ENCODE data around the gene IGSF21.

IGSF21 gene

GRCh38 chr1:18247151-18247550, 139.6 kb downstream of the IGSF21 start:
- Histone ChIP-seq H3K36me3 (ENCODE audit: insufficient read depth) (no peaks in the 10 kb centered on the region), H4K20me1 (ENCODE audit: insufficient read depth) (no peaks in the 10 kb centered on the region), H3K9ac (no peak overlapping the region), H3K27ac (no peak overlapping the region), H3K4me1 (ENCODE audit: low read depth, poor library complexity, severe bottlenecking) (no peaks in the 10 kb centered on the region), H3K79me2 (ENCODE audit: insufficient read depth, low read depth) (no peaks in the 10 kb centered on the region), H3K4me2 (no peak overlapping the region), H3K27me3 (ENCODE audit: insufficient read depth, low read depth) (no peaks in the 10 kb centered on the region), H3K4me3 (IDR thresholded peaks at IDR 0.05; ENCODE audit: insufficient read depth, low read depth, low read length) (no peak overlapping the region), H2AFZ (ENCODE audit: low read depth) (no peak overlapping the region)
- no peak for TF ChIP-seq CTCF (conservative IDR thresholded peaks at IDR 0.05; ENCODE audit: low read depth, low read length)

GRCh38 chr1:18249631-18250030, 142.0 kb downstream of the IGSF21 start:
- H3K4me2 ChIP-seq: no peak overlapping the region
- no peak overlapping the region for H3K27ac ChIP-seq
- no peak overlapping the region for H3K9ac ChIP-seq
- no peak overlapping the region for H2AFZ ChIP-seq (ENCODE audit: low read depth)
- no peaks in the 10 kb centered on the region for H3K4me1 ChIP-seq (ENCODE audit: low read depth, poor library complexity, severe bottlenecking)
- no peaks in the 10 kb centered on the region for H3K36me3 ChIP-seq (ENCODE audit: insufficient read depth)
- no peak for TF ChIP-seq CTCF (conservative IDR thresholded peaks at IDR 0.05; ENCODE audit: low read depth, low read length)
- no peaks in the 10 kb centered on the region for H4K20me1 ChIP-seq (ENCODE audit: insufficient read depth)
- no peaks in the 10 kb centered on the region for H3K27me3 ChIP-seq (ENCODE audit: insufficient read depth, low read depth)
- H3K79me2 ChIP-seq (ENCODE audit: insufficient read depth, low read depth): no peaks in the 10 kb centered on the region
- H3K4me3 ChIP-seq (IDR thresholded peaks at IDR 0.05; ENCODE audit: insufficient read depth, low read depth, low read length): no peak overlapping the region

- Histone ChIP-seq H4K20me1 (ENCODE audit: insufficient read depth) (no peaks in the 10 kb centered on the region), H2AFZ (ENCODE audit: low read depth) (no peak overlapping the region), H3K36me3 (ENCODE audit: insufficient read depth) (no peaks in the 10 kb centered on the region), H3K4me3 (IDR thresholded peaks at IDR 0.05; ENCODE audit: insufficient read depth, low read depth, low read length) (no peak overlapping the region), H3K4me1 (ENCODE audit: low read depth, poor library complexity, severe bottlenecking) (no peaks in the 10 kb centered on the region), H3K4me2 (no peak overlapping the region), H3K9ac (no peak overlapping the region), H3K27ac (no peak overlapping the region), H3K27me3 (ENCODE audit: insufficient read depth, low read depth) (no peaks in the 10 kb centered on the region), H3K79me2 (ENCODE audit: insufficient read depth, low read depth) (no peaks in the 10 kb centered on the region)
- TF ChIP-seq CTCF (conservative IDR thresholded peaks at IDR 0.05; ENCODE audit: low read depth, low read length): no peak
Observed at GRCh38 chr1:18253093-18253492, 145.5 kb downstream of the IGSF21 start.

- Histone ChIP-seq H3K27ac (no peak overlapping the region), H3K36me3 (ENCODE audit: insufficient read depth) (no peaks in the 10 kb centered on the region), H3K4me3 (IDR thresholded peaks at IDR 0.05; ENCODE audit: insufficient read depth, low read depth, low read length) (no peak overlapping the region), H3K27me3 (ENCODE audit: insufficient read depth, low read depth) (no peaks in the 10 kb centered on the region), H4K20me1 (ENCODE audit: insufficient read depth) (no peaks in the 10 kb centered on the region), H3K9ac (no peak overlapping the region), H3K4me1 (ENCODE audit: low read depth, poor library complexity, severe bottlenecking) (no peaks in the 10 kb centered on the region), H2AFZ (ENCODE audit: low read depth) (no peak overlapping the region), H3K79me2 (ENCODE audit: insufficient read depth, low read depth) (no peaks in the 10 kb centered on the region), H3K4me2 (no peak overlapping the region)
- TF ChIP-seq CTCF (conservative IDR thresholded peaks at IDR 0.05; ENCODE audit: low read depth, low read length): no peak
Observed at GRCh38 chr1:18256282-18257235, 149.0 kb downstream of the IGSF21 start.
